Endothelial cell of umbilical vein (primary cell): ENCODE data around the gene FZD1. TPM values are rescaled to one million over a fixed set of nuclear protein-coding genes. Genes with fewer than 3 reads are reported as not detected.

ENCODE experiments used
- BruUV-seq: library from RNA; stranded (reverse); fragments of 400-500 nt; replicated peaks from 2 replicates; lab custom pipeline; 2021; lab: Mats Ljungman, UMichigan
- CTCF ChIA-PET: fragments of 300-600, 350-600 bp; sonication (Branson Sonifier 250); formaldehyde crosslinking; loops from one replicate; lab custom pipeline; 2021; ENCODE audit warnings: antibody characterized with exemption, inconsistent platforms; lab: Charles Lee
- POLR2A ChIA-PET: fragments of 300-600, 350-600 bp; sonication (Branson Sonifier 250); formaldehyde crosslinking; loops from one replicate; lab custom pipeline; 2021; ENCODE audit warnings: antibody characterized with exemption, inconsistent platforms; lab: Charles Lee
- DNase-seq: peaks from one replicate; pipeline ENCODE4 v3.0.0-alpha.2; 2011; ENCODE audit warnings: low read depth, low spot score
- FAIRE-seq: peaks from 2 replicates; lab custom pipeline; 2011; peaks lifted over from hg19 to GRCh38; lab: Jason Lieb, UNC
- H2AFZ ChIP-seq: 2 replicates; pipeline ENCODE4 v1.6.0; 2012; ENCODE audit warnings: low read depth, low read length, control low read depth, inconsistent platforms
- H3K27ac ChIP-seq: 2 replicates; pipeline ENCODE4 v1.5.1; 2011; ENCODE audit warnings: low read depth, mild to moderate bottlenecking, control low read depth, low read length, moderate library complexity; ENCODE audit not compliant: insufficient read depth
- H3K27me3 ChIP-seq, 2 experiments: 2 replicates each; pipeline versions ENCODE4 v1.6.0 to v1.6.1; 2011; ENCODE audit warnings: low read length in 2 of 2, mixed read lengths in 1 of 2; ENCODE audit not compliant: control insufficient read depth in 2 of 2, insufficient read depth in 2 of 2
- H3K36me3 ChIP-seq, 2 experiments: 2 replicates in 1 of 2; 3 replicates in 1 of 2; pipeline ENCODE4 v1.5.1; 2011; ENCODE audit warnings: low read length in 2 of 2, mild to moderate bottlenecking in 1 of 2, moderate library complexity in 1 of 2; ENCODE audit not compliant: control insufficient read depth in 2 of 2, insufficient read depth in 2 of 2; ENCODE audit errors: extremely low read depth in 1 of 2
- H3K4me1 ChIP-seq: 3 replicates; pipeline ENCODE4 v1.5.1; 2011; ENCODE audit warnings: mild to moderate bottlenecking, low read length; ENCODE audit not compliant: control insufficient read depth, insufficient read depth; ENCODE audit errors: extremely low read depth
- H3K4me2 ChIP-seq: 2 replicates; pipeline ENCODE4 v1.6.1; 2011; ENCODE audit warnings: low read length, control low read depth, mixed read lengths; ENCODE audit not compliant: insufficient read depth
- H3K4me3 ChIP-seq, 3 experiments: fragments of 200-600 bp in 1 of 3; sonication (generic), shearing (Covaris generic) in 1 of 3; replicated peaks in 1 of 3; 2 replicates each; pipeline ENCODE4 v1.5.1; 2011 to 2016; ENCODE audit warnings: control low read depth in 3 of 3, low read length in 3 of 3, mild to moderate bottlenecking in 2 of 3, inconsistent platforms in 1 of 3, low read depth in 1 of 3, moderate library complexity in 1 of 3; ENCODE audit not compliant: insufficient read depth in 1 of 3
- H3K79me2 ChIP-seq: 2 replicates; pipeline ENCODE4 v1.6.0; 2012; ENCODE audit warnings: low read length, inconsistent platforms; ENCODE audit not compliant: control insufficient read depth, insufficient read depth
- H3K9ac ChIP-seq: replicated peaks from 2 replicates; pipeline ENCODE3; 2011; ENCODE audit warnings: low read length, control low read depth; ENCODE audit not compliant: insufficient read depth; ENCODE audit errors: extremely low read depth
- H3K9me1 ChIP-seq: replicated peaks from 3 replicates; pipeline ENCODE4 v1.6.0; 2011; ENCODE audit warnings: mild to moderate bottlenecking, low read length; ENCODE audit not compliant: control insufficient read depth, insufficient read depth; ENCODE audit errors: extremely low read depth
- H3K9me3 ChIP-seq: replicated peaks from 2 replicates; pipeline ENCODE4 v1.5.1; 2012; ENCODE audit warnings: low read length, inconsistent platforms; ENCODE audit not compliant: control insufficient read depth, insufficient read depth
- H4K20me1 ChIP-seq: replicated peaks from 2 replicates; pipeline ENCODE3; 2011; ENCODE audit warnings: mild to moderate bottlenecking, low read length; ENCODE audit not compliant: control insufficient read depth, insufficient read depth; ENCODE audit errors: extremely low read depth
- CTCF ChIP-seq, 2 donors: IDR thresholded peaks; 1 replicate in 1 of 2; 2 replicates in 1 of 2; pipeline ENCODE4 v1.5.1; 2011; ENCODE audit warnings: low read length in 2 of 2, mild to moderate bottlenecking in 2 of 2, moderate library complexity in 2 of 2, control low read depth in 1 of 2, inconsistent platforms in 1 of 2, low read depth in 1 of 2; ENCODE audit not compliant: insufficient read depth in 1 of 2; ENCODE audit errors: extremely low read depth in 1 of 2
- EZH2 ChIP-seq: IDR thresholded peaks from 2 replicates; pipeline ENCODE4 v1.6.1; 2012; ENCODE audit warnings: borderline replicate concordance, low read depth, mild to moderate bottlenecking, moderate library complexity, low read length, inconsistent platforms; ENCODE audit not compliant: severe bottlenecking
- FOS ChIP-seq: IDR thresholded peaks from 2 replicates; pipeline ENCODE4 v1.6.1; 2011; ENCODE audit warnings: mild to moderate bottlenecking, low read length, moderate library complexity, borderline replicate concordance; ENCODE audit not compliant: insufficient read depth
- GATA2 ChIP-seq: IDR thresholded peaks from 2 replicates; pipeline ENCODE4 v1.7.0; 2011; ENCODE audit warnings: low read depth, mild to moderate bottlenecking, moderate library complexity, mixed read lengths, low read length; ENCODE audit not compliant: insufficient read length, insufficient read depth
- JUN ChIP-seq: IDR thresholded peaks from 2 replicates; pipeline ENCODE4 v1.6.1; 2011; ENCODE audit warnings: borderline replicate concordance, low read depth; ENCODE audit not compliant: insufficient read length, insufficient read depth
- MAX ChIP-seq: IDR thresholded peaks from 2 replicates; pipeline ENCODE4 v1.6.1; 2011; ENCODE audit not compliant: insufficient read depth, insufficient read length
- MYC ChIP-seq: IDR thresholded peaks from one replicate; pipeline ENCODE4 v1.6.1; 2011; ENCODE audit warnings: mild to moderate bottlenecking, low read depth, low read length
- POLR2A ChIP-seq: IDR thresholded peaks from 2 replicates; pipeline ENCODE4 v1.6.1; 2012; ENCODE audit warnings: low read depth, mild to moderate bottlenecking, control low read depth, low read length
- POLR2AphosphoS5 ChIP-seq: IDR thresholded peaks from 2 replicates; pipeline ENCODE4 v1.6.1; 2012; ENCODE audit warnings: low read depth, mild to moderate bottlenecking, control low read depth, low read length, moderate library complexity; ENCODE audit not compliant: insufficient read depth
- dilution Hi-C: fragments of 300-500 bp; cut with MboI; formaldehyde crosslinking; loops from one replicate; pipeline ENCODE4 v1.15.0; 2019; ENCODE audit warnings: low sequenced_read_pairs; ENCODE audit not compliant: extremely low pct_ligation_motif_present
- intact Hi-C: fragments of 100-400 bp; cut with micrococcal nuclease; formaldehyde crosslinking; loops from one replicate; pipeline ENCODE4 v1.10.0; 2022
- polyA plus RNA-seq, 4 experiments: library from polyadenylated mRNA; depleted of rRNA in 3 of 4; stranded (reverse) in 3 of 4; unstranded in 1 of 4; fragments of >200 nt; gene quantifications; 2 replicates each; pipeline versions ENCODE4 v1.2.1 to v1.2.3, GENCODE V29; 2011 to 2012; ENCODE audit warnings: missing spikeins in 1 of 4
- total RNA-seq: library from RNA; stranded (reverse); gene quantifications from 2 replicates; pipeline ENCODE4 v1.2.3, GENCODE V29; 2021

The FZD1 gene
- total and polyA plus RNA-seq, 2 donors (not counting 3 experiments of a cell fraction or from before 2014, with no cell fraction given) = 2.4 to 3.4 TPM

- no peak overlapping the region for H3K4me2 ChIP-seq
- no peaks in the 10 kb centered on the region for H3K36me3 ChIP-seq
- TF ChIP-seq CTCF (IDR thresholded peaks at IDR 0.05; ENCODE audit: extremely low read depth in 1 of 2, insufficient read depth in 1 of 2, low read depth in 1 of 2, low read length in 2 of 2) (peak; percentile 46 to 60), GATA2 (no peak)
- no peaks in the 10 kb centered on the region for H3K79me2 ChIP-seq
- intact Hi-C loops = loop anchor here (1.0 to 5.0 kb wide), 4 partner anchors 60 to 496 kb away; no protein-coding TSS in a partner anchor
- CTCF ChIA-PET = interaction anchor here (0.6 to 3.2 kb wide), 53 partner anchors 9 to 496 kb away, joined by 3 to 25 read pairs (median 4); no protein-coding TSS in a partner anchor
- FAIRE-seq (peak; percentile 38), DNase-seq (peak; percentile 41)
- dilution Hi-C loops = no loop called here
- H3K9me3 ChIP-seq = no peaks in the 10 kb centered on the region
- H3K9ac ChIP-seq = no peak overlapping the region
- BruUV-seq = no TSS peak
- no peaks in the 10 kb centered on the region for H3K9me1 ChIP-seq
- H4K20me1 ChIP-seq = no peaks in the 10 kb centered on the region
- POLR2A ChIA-PET = no interaction called here
- H3K4me1 ChIP-seq = no peaks in the 10 kb centered on the region
- H3K27me3 ChIP-seq = peaks cover 0 to 4% of the 10 kb centered on the region in 2 experiments
- no peak overlapping the region for H3K4me3 ChIP-seq
- H3K27ac ChIP-seq = no peak overlapping the region
- no peak overlapping the region for H2AFZ ChIP-seq
Measured at GRCh38 chr7:91288208-91288824, 24.1 kb downstream of the FZD1 start.

- intact Hi-C loops (loop anchor here (5.0 kb wide), 1 partner anchor 178 kb away; no protein-coding TSS in a partner anchor), dilution Hi-C loops (no loop called here)
- no peaks in the 10 kb centered on the region for H3K79me2 ChIP-seq
- TF ChIP-seq POLR2AphosphoS5 (no peak), FOS (no peak), MAX (no peak), EZH2 (no peak), CTCF (IDR thresholded peaks at IDR 0.05; ENCODE audit: extremely low read depth in 1 of 2, insufficient read depth in 1 of 2, low read depth in 1 of 2, low read length in 2 of 2) (no peak), MYC (no peak), POLR2A (no peak), JUN (no peak), GATA2 (no peak)
- CTCF ChIA-PET = interaction anchor here (1.0 to 3.2 kb wide), 5 partner anchors 27 to 493 kb away, joined by 3 to 25 read pairs (median 4); no protein-coding TSS in a partner anchor
- no peaks in the 10 kb centered on the region for H3K9me3 ChIP-seq
- H3K4me3 ChIP-seq = no peak overlapping the region
- no peak overlapping the region for H3K27ac ChIP-seq
- peaks cover 6 to 10% of the 10 kb centered on the region in 2 experiments for H3K27me3 ChIP-seq
- no peak overlapping the region for H3K4me2 ChIP-seq
- no peaks in the 10 kb centered on the region for H3K4me1 ChIP-seq
- BruUV-seq = no TSS peak
- H3K9ac ChIP-seq = no peak overlapping the region
- POLR2A ChIA-PET = no interaction called here
- no peaks in the 10 kb centered on the region for H3K9me1 ChIP-seq
- no peak for DNase-seq
- FAIRE-seq = no peak
- no peak overlapping the region for H2AFZ ChIP-seq
- H3K36me3 ChIP-seq = no peaks in the 10 kb centered on the region
- H4K20me1 ChIP-seq = no peaks in the 10 kb centered on the region
Measured at GRCh38 chr7:91289633-91290254, 25.5 kb downstream of the FZD1 start.
